Osteoblast (primary cell): ENCODE measurements around the gene CDYL. TPM values are rescaled to one million over a fixed set of nuclear protein-coding genes. Genes with fewer than 3 reads are reported as not detected.

Source experiments
- DNase-seq: peaks from one replicate; pipeline ENCODE4 v3.0.0; 2011; ENCODE audit warnings: low spot score, mixed read lengths; ENCODE audit not compliant: insufficient read length; ENCODE audit errors: missing footprints
- H2AFZ ChIP-seq: 2 replicates; pipeline ENCODE4 v1.6.0; 2011; ENCODE audit warnings: mild to moderate bottlenecking, low read length
- H3K27ac ChIP-seq: 2 replicates; pipeline ENCODE4 v1.5.1; 2011; ENCODE audit warnings: mild to moderate bottlenecking, low read depth, low read length, moderate library complexity
- H3K27me3 ChIP-seq: 2 replicates; pipeline ENCODE4 v1.6.0; 2012; ENCODE audit warnings: mild to moderate bottlenecking, control low read depth, inconsistent platforms, low read length, moderate library complexity; ENCODE audit not compliant: insufficient read depth
- H3K36me3 ChIP-seq: 2 replicates; pipeline ENCODE4 v1.5.1; 2011; ENCODE audit warnings: mild to moderate bottlenecking, low read length, control low read depth, moderate library complexity; ENCODE audit not compliant: insufficient read depth
- H3K4me1 ChIP-seq: 2 replicates; pipeline ENCODE4 v1.5.1; 2011; ENCODE audit warnings: mild to moderate bottlenecking, low read length, control low read depth, moderate library complexity; ENCODE audit not compliant: insufficient read depth
- H3K4me2 ChIP-seq: 2 replicates; pipeline ENCODE4 v1.6.0; 2011; ENCODE audit warnings: mild to moderate bottlenecking, low read length; ENCODE audit not compliant: insufficient read depth
- H3K4me3 ChIP-seq: fragments of 200-600 bp; sonication (generic); 3 replicates; pipeline ENCODE4 v1.5.1; 2012; ENCODE audit warnings: mild to moderate bottlenecking, low read length, inconsistent platforms; ENCODE audit not compliant: insufficient read depth
- H3K79me2 ChIP-seq: 2 replicates; pipeline ENCODE4 v1.6.0; 2012; ENCODE audit warnings: mild to moderate bottlenecking, low read length, control low read depth, inconsistent platforms; ENCODE audit not compliant: insufficient read depth
- H3K9me3 ChIP-seq: 2 replicates; pipeline ENCODE4 v1.5.1; 2011; ENCODE audit warnings: low read depth, low read length, control low read depth
- H4K20me1 ChIP-seq: 2 replicates; pipeline ENCODE4 v1.6.0; 2012; ENCODE audit warnings: mild to moderate bottlenecking, low read length, control low read depth; ENCODE audit not compliant: insufficient read depth
- total RNA-seq: library from RNA; depleted of rRNA; stranded (reverse); fragments of >200 nt; gene quantifications from 2 replicates; pipeline ENCODE4 v1.2.3, GENCODE V29; 2012
- TF ChIP-seq, protein P1 (sequence below): IDR thresholded peaks from 2 replicates; pipeline ENCODE4 v1.5.1; 2011; ENCODE audit warnings: mild to moderate bottlenecking, low read depth, low read length, moderate library complexity; ENCODE audit errors: extremely low read depth

CDYL gene
- total RNA-seq, 1 donor, result 106 TPM

DNA sequence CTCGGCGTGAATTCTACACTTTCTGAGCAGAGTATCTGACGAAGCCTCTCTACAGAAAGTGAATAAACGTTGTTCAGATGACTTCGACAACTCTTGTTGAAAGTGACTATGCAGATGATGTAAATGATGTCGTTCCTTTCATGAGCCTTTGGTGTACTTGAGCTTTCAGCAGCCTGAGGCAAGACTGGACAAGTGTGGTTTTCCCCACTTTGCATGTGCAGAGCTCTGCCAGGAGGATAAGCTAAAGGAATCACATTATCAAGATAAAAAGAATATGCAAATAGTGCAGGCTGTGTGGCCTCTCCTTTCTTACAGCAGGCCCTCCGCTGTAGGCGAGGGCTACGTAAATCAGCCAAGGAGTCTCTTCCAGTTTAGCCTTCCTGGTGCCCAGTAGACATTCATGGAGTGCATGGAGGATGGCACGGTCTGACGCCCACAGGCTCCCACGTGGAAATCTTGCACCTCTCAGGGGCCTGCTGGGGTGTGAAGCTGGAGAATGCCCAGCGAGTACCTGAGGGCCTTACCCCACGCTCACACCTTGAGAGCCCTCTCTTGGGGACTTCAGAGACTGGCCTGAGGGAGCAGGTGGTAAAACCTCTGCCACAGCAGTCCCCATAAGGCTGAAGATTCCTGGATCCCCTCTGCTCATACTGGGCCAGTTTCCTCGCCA, 172.7 kb downstream of the CDYL start:
- Histone ChIP-seq H3K4me2 (no peak overlapping the region), H3K4me3 (no peak overlapping the region), H3K4me1 (no peaks in the 10 kb centered on the region), H3K27ac (no peak overlapping the region), H3K36me3 (peaks cover 7% of the 10 kb centered on the region), H2AFZ (no peak overlapping the region), H3K79me2 (no peaks in the 10 kb centered on the region), H3K9me3 (no peaks in the 10 kb centered on the region), H3K27me3 (no peaks in the 10 kb centered on the region), H4K20me1 (no peaks in the 10 kb centered on the region)
- DNase-seq, result no peak
- TF ChIP-seq, protein P1, sequence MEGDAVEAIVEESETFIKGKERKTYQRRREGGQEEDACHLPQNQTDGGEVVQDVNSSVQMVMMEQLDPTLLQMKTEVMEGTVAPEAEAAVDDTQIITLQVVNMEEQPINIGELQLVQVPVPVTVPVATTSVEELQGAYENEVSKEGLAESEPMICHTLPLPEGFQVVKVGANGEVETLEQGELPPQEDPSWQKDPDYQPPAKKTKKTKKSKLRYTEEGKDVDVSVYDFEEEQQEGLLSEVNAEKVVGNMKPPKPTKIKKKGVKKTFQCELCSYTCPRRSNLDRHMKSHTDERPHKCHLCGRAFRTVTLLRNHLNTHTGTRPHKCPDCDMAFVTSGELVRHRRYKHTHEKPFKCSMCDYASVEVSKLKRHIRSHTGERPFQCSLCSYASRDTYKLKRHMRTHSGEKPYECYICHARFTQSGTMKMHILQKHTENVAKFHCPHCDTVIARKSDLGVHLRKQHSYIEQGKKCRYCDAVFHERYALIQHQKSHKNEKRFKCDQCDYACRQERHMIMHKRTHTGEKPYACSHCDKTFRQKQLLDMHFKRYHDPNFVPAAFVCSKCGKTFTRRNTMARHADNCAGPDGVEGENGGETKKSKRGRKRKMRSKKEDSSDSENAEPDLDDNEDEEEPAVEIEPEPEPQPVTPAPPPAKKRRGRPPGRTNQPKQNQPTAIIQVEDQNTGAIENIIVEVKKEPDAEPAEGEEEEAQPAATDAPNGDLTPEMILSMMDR, result no peak

DNA sequence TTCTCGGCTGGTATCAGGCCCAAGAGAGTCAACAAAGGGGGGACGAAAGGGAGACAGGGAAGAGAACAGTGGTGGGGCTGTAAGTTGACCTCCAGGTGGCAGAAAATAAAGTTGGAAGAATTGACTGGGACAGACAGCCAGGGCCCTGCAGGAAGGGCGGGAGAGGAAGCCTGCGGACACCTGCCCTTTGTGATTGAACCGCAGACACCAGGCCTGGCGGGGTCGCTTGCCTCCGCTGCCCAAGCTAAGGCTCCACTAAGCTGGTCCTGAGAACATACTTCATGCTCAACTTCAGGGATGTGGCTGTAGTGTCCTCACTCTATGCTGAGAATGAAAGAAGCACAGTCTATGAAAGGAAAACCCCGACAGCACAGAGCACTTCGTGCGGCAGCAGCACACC, 173.9 kb downstream of the CDYL start:
- no peaks in the 10 kb centered on the region for H3K79me2 ChIP-seq
- H4K20me1 ChIP-seq, result no peaks in the 10 kb centered on the region
- H3K4me3 ChIP-seq, result no peak overlapping the region
- peaks cover 6% of the 10 kb centered on the region for H3K36me3 ChIP-seq
- H3K4me1 ChIP-seq, result no peaks in the 10 kb centered on the region
- TF ChIP-seq, protein P1, result no peak
- no peaks in the 10 kb centered on the region for H3K27me3 ChIP-seq
- H3K4me2 ChIP-seq, result no peak overlapping the region
- no peak overlapping the region for H2AFZ ChIP-seq
- H3K9me3 ChIP-seq, result no peaks in the 10 kb centered on the region
- H3K27ac ChIP-seq, result no peak overlapping the region
- no peak for DNase-seq

DNA sequence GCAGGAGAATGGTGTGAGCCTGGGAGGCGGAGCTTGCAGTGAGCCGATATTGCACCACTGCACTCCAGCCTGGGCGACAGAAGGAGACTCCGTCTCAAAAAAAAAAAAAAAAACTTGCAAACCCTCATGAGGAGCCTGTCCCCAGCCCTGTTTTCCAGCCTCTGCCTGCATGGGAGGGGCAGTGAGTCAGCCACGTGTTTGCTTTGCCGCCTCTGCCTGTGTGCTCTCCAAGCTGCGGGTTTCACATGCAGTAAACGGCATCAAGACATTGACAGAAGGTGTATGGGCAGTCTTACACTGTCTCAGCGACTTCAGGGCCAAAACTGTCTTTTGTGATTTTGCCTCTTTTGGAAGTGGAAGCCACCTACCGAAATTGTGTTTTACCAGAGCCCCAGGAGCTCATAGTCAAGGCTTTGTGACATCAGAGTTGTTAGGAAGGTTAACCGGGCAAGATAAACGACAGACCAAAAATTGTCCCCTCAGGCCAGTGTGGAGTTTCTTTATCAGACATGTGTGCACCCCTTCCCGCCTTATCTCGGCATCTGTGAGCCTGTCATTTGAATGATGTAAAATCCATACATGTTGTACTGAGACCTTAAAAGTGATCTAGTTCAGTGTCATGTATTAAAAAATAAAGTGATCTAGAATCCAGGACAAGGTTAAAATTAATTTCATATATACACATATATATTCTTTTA, 174.8 kb downstream of the CDYL start:
- H3K9me3 ChIP-seq, result no peaks in the 10 kb centered on the region
- no peak overlapping the region for H3K27ac ChIP-seq
- no peak overlapping the region for H3K4me2 ChIP-seq
- H3K36me3 ChIP-seq, result peaks cover 6% of the 10 kb centered on the region
- DNase-seq, result no peak
- H4K20me1 ChIP-seq, result no peaks in the 10 kb centered on the region
- no peak overlapping the region for H2AFZ ChIP-seq
- no peaks in the 10 kb centered on the region for H3K27me3 ChIP-seq
- H3K4me3 ChIP-seq, result no peak overlapping the region
- no peaks in the 10 kb centered on the region for H3K4me1 ChIP-seq
- TF ChIP-seq, protein P1, result no peak
- H3K79me2 ChIP-seq, result no peaks in the 10 kb centered on the region

DNA sequence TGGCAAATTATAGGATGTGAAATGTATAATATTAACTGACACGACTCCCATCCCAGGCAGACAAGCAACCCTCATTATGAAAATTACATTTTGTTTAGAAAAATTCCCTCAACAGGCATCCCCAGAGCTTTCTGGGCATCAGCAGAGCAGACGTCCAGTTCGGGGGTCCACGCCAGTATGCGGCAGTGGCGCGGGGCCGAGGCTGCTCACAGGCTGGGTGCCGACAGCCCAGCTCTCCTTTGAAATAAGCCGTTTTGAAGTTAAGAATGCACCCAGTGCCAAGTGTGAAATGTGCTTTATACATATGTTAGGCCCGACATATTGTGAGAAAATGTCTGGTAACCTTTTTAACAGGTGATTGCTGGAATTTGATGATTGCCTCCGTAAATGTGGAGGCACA, 177.2 kb downstream of the CDYL start:
- DNase-seq, result no peak
- Histone ChIP-seq H3K9me3 (no peaks in the 10 kb centered on the region), H2AFZ (no peak overlapping the region), H4K20me1 (no peaks in the 10 kb centered on the region), H3K36me3 (peaks cover 6% of the 10 kb centered on the region), H3K4me2 (no peak overlapping the region), H3K27me3 (no peaks in the 10 kb centered on the region), H3K79me2 (no peaks in the 10 kb centered on the region), H3K4me3 (no peak overlapping the region), H3K4me1 (no peaks in the 10 kb centered on the region), H3K27ac (no peak overlapping the region)
- TF ChIP-seq, protein P1, result no peak
